GM18498 (cell line): ENCODE measurements around the gene BRICD5.

Experiments
- ATAC-seq: cut with Tn5 transposase; IDR thresholded peaks from one replicate; pipeline ENCODE4 v1.9.1; 2021; ENCODE audit warnings: mild to moderate bottlenecking, moderate library complexity; ENCODE audit not compliant: unreplicated experiment

Gene BRICD5

DNA sequence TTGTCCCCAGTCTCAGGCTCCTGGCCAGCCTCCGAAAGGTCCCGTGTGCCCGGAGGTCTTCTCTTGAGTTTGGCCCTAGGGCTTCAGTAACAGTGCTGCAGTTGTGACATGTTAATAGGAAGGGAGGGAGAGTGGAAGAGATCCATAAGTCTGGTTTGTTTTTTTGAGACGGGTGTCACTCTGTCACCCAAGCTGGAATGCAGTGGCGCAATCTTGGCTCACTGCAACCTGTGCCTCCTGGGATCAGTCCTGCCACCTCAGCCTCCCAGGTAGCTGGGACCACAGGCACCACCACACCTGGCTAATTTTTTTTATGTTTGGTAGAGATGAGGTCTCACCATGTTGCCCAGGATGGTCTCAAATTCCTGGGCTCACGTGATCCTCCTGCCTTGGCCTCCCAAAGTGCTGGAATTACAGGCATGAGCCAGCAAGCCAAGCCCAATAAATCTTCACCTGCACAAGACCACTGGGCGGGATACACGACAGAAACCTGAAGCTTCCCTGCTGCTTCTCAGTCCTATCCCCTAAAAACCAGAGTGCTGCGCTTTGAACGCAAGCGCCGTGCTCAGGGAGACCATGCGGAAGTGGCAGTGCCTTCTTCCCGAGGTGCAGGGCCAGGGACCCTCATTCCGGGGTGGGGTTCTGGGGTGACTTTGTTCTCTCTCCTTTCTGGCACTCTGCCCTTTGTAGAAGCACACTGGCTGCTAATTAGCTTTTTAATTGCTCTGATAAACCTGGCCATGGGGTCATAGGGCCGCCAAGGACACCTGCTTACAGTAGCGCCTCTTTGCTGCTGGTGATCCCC, 44.2 kb downstream of the BRICD5 start:
- no peak for ATAC-seq

DNA sequence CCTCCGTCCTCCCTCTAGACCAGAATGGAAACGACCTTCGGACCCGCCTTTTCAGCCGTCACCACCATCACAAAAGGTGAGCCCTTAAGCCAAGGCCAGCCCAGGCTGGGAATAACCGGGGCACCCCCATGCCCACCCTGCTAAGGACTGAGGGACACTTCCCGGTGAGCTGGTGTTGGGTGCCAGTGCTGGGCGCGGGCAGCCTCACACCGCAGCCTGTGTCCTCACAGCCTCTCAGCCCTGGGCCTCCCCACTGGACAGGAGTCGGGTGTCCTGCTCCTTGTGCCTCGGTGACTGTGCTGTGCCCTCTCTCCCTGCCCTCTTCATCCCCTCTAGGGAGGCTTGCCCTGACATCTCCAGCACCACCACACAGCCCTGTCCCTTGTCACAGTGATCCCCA, 44.8 kb downstream of the BRICD5 start:
- ATAC-seq = no peak

- ATAC-seq = no peak
Measured at GRCh38 chr16:2163211-2163881, 47.3 kb downstream of the BRICD5 start.

DNA sequence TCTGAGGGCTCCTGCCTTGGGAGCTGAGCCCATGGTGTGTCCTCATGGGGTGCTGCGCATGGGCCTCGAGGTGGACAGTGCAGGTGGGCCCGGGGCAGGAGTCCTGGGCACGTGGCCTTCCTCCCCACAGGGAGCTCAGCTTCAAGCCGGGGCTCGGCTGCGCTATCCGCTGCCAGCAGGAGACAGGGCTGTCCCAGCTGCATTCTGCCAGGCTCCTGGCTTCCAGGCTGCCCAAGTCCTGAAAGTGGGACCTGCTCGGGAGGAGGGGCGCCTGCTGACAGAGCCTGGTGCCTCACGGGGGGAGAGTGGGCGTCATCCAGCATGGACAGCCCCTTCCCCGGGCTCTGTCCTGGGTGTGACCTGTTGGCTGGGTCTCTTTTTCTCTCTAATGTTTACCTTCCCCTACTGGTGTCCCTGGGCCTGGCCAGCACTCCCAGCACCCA, 48.0 kb downstream of the BRICD5 start:
- no peak for ATAC-seq

DNA sequence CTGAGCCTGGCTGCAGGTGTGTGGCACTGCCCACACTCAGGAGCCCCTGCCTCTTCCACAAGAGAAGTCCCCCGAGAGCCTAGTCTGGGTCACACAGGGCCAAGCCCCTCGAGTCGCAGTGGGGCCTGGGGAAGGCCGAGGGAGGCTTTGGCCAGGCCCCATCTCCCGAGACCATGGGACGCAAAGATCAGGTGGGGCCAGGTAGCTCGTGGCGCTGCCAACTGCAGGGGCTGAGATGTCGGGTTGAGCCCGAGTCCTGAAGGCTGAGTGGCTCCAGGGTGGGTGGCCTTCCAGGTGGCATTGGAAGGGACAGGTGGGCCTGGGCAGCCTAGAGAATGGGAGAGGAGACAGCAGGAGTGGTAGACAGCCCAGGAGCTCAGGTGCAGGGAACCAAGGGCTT, 48.8 kb downstream of the BRICD5 start:
- ATAC-seq = no peak

DNA sequence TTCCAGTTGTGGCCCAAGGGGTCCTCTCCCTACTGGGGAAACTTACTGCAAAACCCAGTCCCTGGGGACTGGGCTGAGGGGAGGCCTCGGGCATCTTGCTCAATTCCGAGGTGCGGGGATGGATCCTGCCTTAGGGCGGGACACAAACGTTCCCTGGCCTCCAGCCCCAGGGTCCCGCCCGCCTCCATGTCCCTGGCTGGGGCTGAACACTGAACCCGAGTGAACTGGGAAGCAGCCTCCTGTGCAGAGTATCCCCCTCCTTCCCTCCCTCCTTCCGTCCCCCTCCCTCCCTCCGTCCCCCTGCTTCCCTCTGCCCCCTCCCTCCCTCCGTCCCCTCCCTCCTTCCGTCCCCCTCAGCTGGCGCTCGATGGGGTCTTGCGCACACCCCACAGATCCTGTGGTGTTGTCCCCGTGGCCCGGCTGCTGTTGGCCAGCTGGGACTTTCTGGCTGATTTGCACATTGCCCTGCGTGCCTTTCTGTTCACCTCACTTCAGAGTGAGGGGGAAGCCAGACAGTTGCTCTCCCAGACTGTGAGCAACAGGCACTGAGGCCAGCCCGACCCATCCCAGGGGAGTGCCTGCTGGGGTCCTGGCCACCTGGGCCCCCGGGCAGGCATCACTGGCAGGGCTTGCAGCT, 49.6 kb downstream of the BRICD5 start:
- no peak for ATAC-seq
